Endothelial cell of umbilical vein (primary cell): ENCODE results near the gene CLDN19. TPM values are rescaled to one million over a fixed set of nuclear protein-coding genes. Genes with fewer than 3 reads are reported as not detected.

Experiments
- BruUV-seq: library from RNA; stranded (reverse); fragments of 400-500 nt; replicated peaks from 2 replicates; lab custom pipeline; 2021; lab: Mats Ljungman, UMichigan
- CTCF ChIA-PET: fragments of 300-600, 350-600 bp; sonication (Branson Sonifier 250); formaldehyde crosslinking; loops from one replicate; lab custom pipeline; 2021; ENCODE audit warnings: antibody characterized with exemption, inconsistent platforms; lab: Charles Lee
- POLR2A ChIA-PET: fragments of 300-600, 350-600 bp; sonication (Branson Sonifier 250); formaldehyde crosslinking; loops from one replicate; lab custom pipeline; 2021; ENCODE audit warnings: antibody characterized with exemption, inconsistent platforms; lab: Charles Lee
- DNase-seq: peaks from one replicate; pipeline ENCODE4 v3.0.0-alpha.2; 2011; ENCODE audit warnings: low read depth, low spot score
- FAIRE-seq: peaks from 2 replicates; lab custom pipeline; 2011; peaks lifted over from hg19 to GRCh38; lab: Jason Lieb, UNC
- H2AFZ ChIP-seq: 2 replicates; pipeline ENCODE4 v1.6.0; 2012; ENCODE audit warnings: low read depth, low read length, control low read depth, inconsistent platforms
- H3K27ac ChIP-seq: 2 replicates; pipeline ENCODE4 v1.5.1; 2011; ENCODE audit warnings: low read depth, mild to moderate bottlenecking, control low read depth, low read length, moderate library complexity; ENCODE audit not compliant: insufficient read depth
- H3K27me3 ChIP-seq, 2 experiments: 2 replicates each; pipeline versions ENCODE4 v1.6.0 to v1.6.1; 2011; ENCODE audit warnings: low read length in 2 of 2, mixed read lengths in 1 of 2; ENCODE audit not compliant: control insufficient read depth in 2 of 2, insufficient read depth in 2 of 2
- H3K36me3 ChIP-seq, 2 experiments: 2 replicates in 1 of 2; 3 replicates in 1 of 2; pipeline ENCODE4 v1.5.1; 2011; ENCODE audit warnings: low read length in 2 of 2, mild to moderate bottlenecking in 1 of 2, moderate library complexity in 1 of 2; ENCODE audit not compliant: control insufficient read depth in 2 of 2, insufficient read depth in 2 of 2; ENCODE audit errors: extremely low read depth in 1 of 2
- H3K4me1 ChIP-seq: 3 replicates; pipeline ENCODE4 v1.5.1; 2011; ENCODE audit warnings: mild to moderate bottlenecking, low read length; ENCODE audit not compliant: control insufficient read depth, insufficient read depth; ENCODE audit errors: extremely low read depth
- H3K4me2 ChIP-seq: 2 replicates; pipeline ENCODE4 v1.6.1; 2011; ENCODE audit warnings: low read length, control low read depth, mixed read lengths; ENCODE audit not compliant: insufficient read depth
- H3K4me3 ChIP-seq, 3 experiments: fragments of 200-600 bp in 1 of 3; sonication (generic), shearing (Covaris generic) in 1 of 3; replicated peaks in 1 of 3; 2 replicates each; pipeline ENCODE4 v1.5.1; 2011 to 2016; ENCODE audit warnings: control low read depth in 3 of 3, low read length in 3 of 3, mild to moderate bottlenecking in 2 of 3, inconsistent platforms in 1 of 3, low read depth in 1 of 3, moderate library complexity in 1 of 3; ENCODE audit not compliant: insufficient read depth in 1 of 3
- H3K79me2 ChIP-seq: 2 replicates; pipeline ENCODE4 v1.6.0; 2012; ENCODE audit warnings: low read length, inconsistent platforms; ENCODE audit not compliant: control insufficient read depth, insufficient read depth
- H3K9ac ChIP-seq: replicated peaks from 2 replicates; pipeline ENCODE3; 2011; ENCODE audit warnings: low read length, control low read depth; ENCODE audit not compliant: insufficient read depth; ENCODE audit errors: extremely low read depth
- H3K9me1 ChIP-seq: replicated peaks from 3 replicates; pipeline ENCODE4 v1.6.0; 2011; ENCODE audit warnings: mild to moderate bottlenecking, low read length; ENCODE audit not compliant: control insufficient read depth, insufficient read depth; ENCODE audit errors: extremely low read depth
- H3K9me3 ChIP-seq: replicated peaks from 2 replicates; pipeline ENCODE4 v1.5.1; 2012; ENCODE audit warnings: low read length, inconsistent platforms; ENCODE audit not compliant: control insufficient read depth, insufficient read depth
- H4K20me1 ChIP-seq: replicated peaks from 2 replicates; pipeline ENCODE3; 2011; ENCODE audit warnings: mild to moderate bottlenecking, low read length; ENCODE audit not compliant: control insufficient read depth, insufficient read depth; ENCODE audit errors: extremely low read depth
- EZH2 ChIP-seq: IDR thresholded peaks from 2 replicates; pipeline ENCODE4 v1.6.1; 2012; ENCODE audit warnings: borderline replicate concordance, low read depth, mild to moderate bottlenecking, moderate library complexity, low read length, inconsistent platforms; ENCODE audit not compliant: severe bottlenecking
- FOS ChIP-seq: IDR thresholded peaks from 2 replicates; pipeline ENCODE4 v1.6.1; 2011; ENCODE audit warnings: mild to moderate bottlenecking, low read length, moderate library complexity, borderline replicate concordance; ENCODE audit not compliant: insufficient read depth
- GATA2 ChIP-seq: IDR thresholded peaks from 2 replicates; pipeline ENCODE4 v1.7.0; 2011; ENCODE audit warnings: low read depth, mild to moderate bottlenecking, moderate library complexity, mixed read lengths, low read length; ENCODE audit not compliant: insufficient read length, insufficient read depth
- JUN ChIP-seq: IDR thresholded peaks from 2 replicates; pipeline ENCODE4 v1.6.1; 2011; ENCODE audit warnings: borderline replicate concordance, low read depth; ENCODE audit not compliant: insufficient read length, insufficient read depth
- MYC ChIP-seq: IDR thresholded peaks from one replicate; pipeline ENCODE4 v1.6.1; 2011; ENCODE audit warnings: mild to moderate bottlenecking, low read depth, low read length
- POLR2A ChIP-seq: IDR thresholded peaks from 2 replicates; pipeline ENCODE4 v1.6.1; 2012; ENCODE audit warnings: low read depth, mild to moderate bottlenecking, control low read depth, low read length
- POLR2AphosphoS5 ChIP-seq: IDR thresholded peaks from 2 replicates; pipeline ENCODE4 v1.6.1; 2012; ENCODE audit warnings: low read depth, mild to moderate bottlenecking, control low read depth, low read length, moderate library complexity; ENCODE audit not compliant: insufficient read depth
- dilution Hi-C: fragments of 300-500 bp; cut with MboI; formaldehyde crosslinking; loops from one replicate; pipeline ENCODE4 v1.15.0; 2019; ENCODE audit warnings: low sequenced_read_pairs; ENCODE audit not compliant: extremely low pct_ligation_motif_present
- intact Hi-C: fragments of 100-400 bp; cut with micrococcal nuclease; formaldehyde crosslinking; loops from one replicate; pipeline ENCODE4 v1.10.0; 2022
- polyA plus RNA-seq, 4 experiments: library from polyadenylated mRNA; depleted of rRNA in 3 of 4; stranded (reverse) in 3 of 4; unstranded in 1 of 4; fragments of >200 nt; gene quantifications; 2 replicates each; pipeline versions ENCODE4 v1.2.1 to v1.2.3, GENCODE V29; 2011 to 2012; ENCODE audit warnings: missing spikeins in 1 of 4
- total RNA-seq: library from RNA; stranded (reverse); gene quantifications from 2 replicates; pipeline ENCODE4 v1.2.3, GENCODE V29; 2021
- TF ChIP-seq, protein P1 (sequence below), 2 donors: IDR thresholded peaks; 1 replicate in 1 of 2; 2 replicates in 1 of 2; pipeline ENCODE4 v1.5.1; 2011; ENCODE audit warnings: low read length in 2 of 2, mild to moderate bottlenecking in 2 of 2, moderate library complexity in 2 of 2, control low read depth in 1 of 2, inconsistent platforms in 1 of 2, low read depth in 1 of 2; ENCODE audit not compliant: insufficient read depth in 1 of 2; ENCODE audit errors: extremely low read depth in 1 of 2
- TF ChIP-seq, protein P2 (sequence below): IDR thresholded peaks from 2 replicates; pipeline ENCODE4 v1.6.1; 2011; ENCODE audit not compliant: insufficient read depth, insufficient read length

The CLDN19 gene
- total and polyA plus RNA-seq, 2 donors (not counting 3 experiments of a cell fraction or from before 2014, with no cell fraction given), result not detected

DNA sequence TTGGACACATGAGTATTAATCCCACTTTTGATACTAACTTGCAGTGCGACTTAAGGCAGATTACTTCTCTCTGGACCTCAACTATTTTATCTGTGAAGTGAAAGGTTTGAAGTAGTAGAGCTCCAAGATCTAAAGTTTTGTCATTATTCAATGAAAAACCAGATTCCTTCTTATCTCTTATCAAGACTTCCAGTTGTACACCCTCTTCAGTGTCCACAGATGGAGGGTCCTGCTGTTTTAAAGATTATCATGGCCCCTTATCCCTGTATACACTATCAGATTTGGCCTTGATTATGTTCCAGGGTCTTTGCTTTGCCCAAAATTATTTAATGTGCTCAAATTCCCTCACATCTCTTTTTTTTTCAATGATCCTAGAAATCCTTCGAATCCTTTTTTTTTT is 28.1 kb upstream of the CLDN19 start:
- no peaks in the 10 kb centered on the region for H3K9me3 ChIP-seq
- no TSS peak for BruUV-seq
- peaks cover 62% of the 10 kb centered on the region for H3K79me2 ChIP-seq
- no peak for TF ChIP-seq EZH2
- no peak for TF ChIP-seq MYC
- TF ChIP-seq POLR2AphosphoS5, result no peak
- no peak for TF ChIP-seq FOS
- TF ChIP-seq POLR2A, result no peak
- TF ChIP-seq JUN, result no peak
- TF ChIP-seq, protein P1, sequence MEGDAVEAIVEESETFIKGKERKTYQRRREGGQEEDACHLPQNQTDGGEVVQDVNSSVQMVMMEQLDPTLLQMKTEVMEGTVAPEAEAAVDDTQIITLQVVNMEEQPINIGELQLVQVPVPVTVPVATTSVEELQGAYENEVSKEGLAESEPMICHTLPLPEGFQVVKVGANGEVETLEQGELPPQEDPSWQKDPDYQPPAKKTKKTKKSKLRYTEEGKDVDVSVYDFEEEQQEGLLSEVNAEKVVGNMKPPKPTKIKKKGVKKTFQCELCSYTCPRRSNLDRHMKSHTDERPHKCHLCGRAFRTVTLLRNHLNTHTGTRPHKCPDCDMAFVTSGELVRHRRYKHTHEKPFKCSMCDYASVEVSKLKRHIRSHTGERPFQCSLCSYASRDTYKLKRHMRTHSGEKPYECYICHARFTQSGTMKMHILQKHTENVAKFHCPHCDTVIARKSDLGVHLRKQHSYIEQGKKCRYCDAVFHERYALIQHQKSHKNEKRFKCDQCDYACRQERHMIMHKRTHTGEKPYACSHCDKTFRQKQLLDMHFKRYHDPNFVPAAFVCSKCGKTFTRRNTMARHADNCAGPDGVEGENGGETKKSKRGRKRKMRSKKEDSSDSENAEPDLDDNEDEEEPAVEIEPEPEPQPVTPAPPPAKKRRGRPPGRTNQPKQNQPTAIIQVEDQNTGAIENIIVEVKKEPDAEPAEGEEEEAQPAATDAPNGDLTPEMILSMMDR (IDR thresholded peaks at IDR 0.05; ENCODE audit: extremely low read depth in 1 of 2, insufficient read depth in 1 of 2, low read depth in 1 of 2, low read length in 2 of 2), result no peak
- no peak for TF ChIP-seq GATA2
- TF ChIP-seq, protein P2, sequence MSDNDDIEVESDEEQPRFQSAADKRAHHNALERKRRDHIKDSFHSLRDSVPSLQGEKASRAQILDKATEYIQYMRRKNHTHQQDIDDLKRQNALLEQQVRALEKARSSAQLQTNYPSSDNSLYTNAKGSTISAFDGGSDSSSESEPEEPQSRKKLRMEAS, result no peak
- no peaks in the 10 kb centered on the region for H3K9me1 ChIP-seq
- intact Hi-C loops (loop anchor here (5.0 kb wide), 2 partner anchors 154 to 311 kb away; partner anchors contain the start of genes PPCS and ZMYND12), dilution Hi-C loops (no loop called here)
- H3K4me1 ChIP-seq, result peaks cover 20% of the 10 kb centered on the region
- H2AFZ ChIP-seq, result no peak overlapping the region
- H4K20me1 ChIP-seq, result no peaks in the 10 kb centered on the region
- ChIA-PET CTCF (interaction anchor here (1.3 kb wide), 1 partner anchor 8 kb away, joined by 3 read pairs; no protein-coding TSS in a partner anchor), POLR2A (no interaction called here)
- peak overlapping the region; percentile 22 to 91 (median 90) for H3K4me3 ChIP-seq
- peak overlapping the region; percentile 86 for H3K4me2 ChIP-seq
- DNase-seq, result no peak
- H3K9ac ChIP-seq, result peak overlapping the region; percentile 83
- no peak for FAIRE-seq
- H3K27ac ChIP-seq, result no peak overlapping the region
- H3K36me3 ChIP-seq, result no peaks in the 10 kb centered on the region
- H3K27me3 ChIP-seq, result no peaks in the 10 kb centered on the region
